Suppressor macrophage treated with lipopolysaccharide for 1 hour (primary cell): ENCODE measurements around the gene MCAM.

Source experiments
- DNase-seq, 3 donors: peaks; one replicate each; pipeline ENCODE4 v3.0.0-alpha.2; 2020 to 2022

MCAM gene

GRCh38 chr11:119306373-119306890 lies 10.5 kb downstream of the MCAM start:
- DNase-seq: no peak

DNA sequence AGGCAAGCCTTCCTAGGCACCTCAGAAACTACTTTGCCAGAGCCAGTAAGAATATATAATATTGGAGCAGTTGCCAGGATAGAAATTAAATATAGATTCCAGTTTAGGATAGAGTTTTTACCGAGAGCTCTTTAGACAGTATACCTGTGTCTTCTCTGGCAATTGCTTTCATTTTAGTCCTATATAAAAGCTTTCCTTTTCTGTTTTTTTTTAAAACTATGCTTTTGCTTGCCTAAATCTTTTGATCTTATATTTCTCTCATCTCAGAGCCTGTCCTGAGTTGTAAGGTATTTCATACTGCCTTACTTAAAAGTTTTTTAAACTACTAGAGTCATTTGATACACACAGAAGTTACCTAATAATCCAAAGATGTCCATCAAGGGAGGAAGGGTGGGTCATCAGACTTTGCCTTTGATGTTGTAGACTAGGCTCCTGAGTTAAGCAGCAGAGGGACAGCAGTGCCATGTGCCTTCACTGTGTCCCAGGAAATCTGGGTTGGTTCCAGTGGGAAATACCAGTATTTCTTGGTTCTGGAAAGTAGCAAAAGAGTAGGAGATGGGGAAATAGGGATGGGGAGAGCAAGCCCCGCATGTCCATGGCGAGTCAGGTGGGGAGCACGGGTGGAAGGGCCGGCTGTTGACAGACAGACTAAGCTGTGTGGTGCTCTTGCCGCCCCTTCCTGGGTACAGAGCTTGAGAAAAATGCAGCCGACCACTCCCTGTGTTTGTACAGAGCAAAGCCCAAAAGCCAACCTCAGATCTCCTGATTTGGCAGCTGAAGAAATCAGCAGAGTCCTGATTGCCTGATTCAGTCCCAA lies 11.2 kb downstream of the MCAM start:
- peak in 1 of 3 donors; percentile 19 for DNase-seq

DNA sequence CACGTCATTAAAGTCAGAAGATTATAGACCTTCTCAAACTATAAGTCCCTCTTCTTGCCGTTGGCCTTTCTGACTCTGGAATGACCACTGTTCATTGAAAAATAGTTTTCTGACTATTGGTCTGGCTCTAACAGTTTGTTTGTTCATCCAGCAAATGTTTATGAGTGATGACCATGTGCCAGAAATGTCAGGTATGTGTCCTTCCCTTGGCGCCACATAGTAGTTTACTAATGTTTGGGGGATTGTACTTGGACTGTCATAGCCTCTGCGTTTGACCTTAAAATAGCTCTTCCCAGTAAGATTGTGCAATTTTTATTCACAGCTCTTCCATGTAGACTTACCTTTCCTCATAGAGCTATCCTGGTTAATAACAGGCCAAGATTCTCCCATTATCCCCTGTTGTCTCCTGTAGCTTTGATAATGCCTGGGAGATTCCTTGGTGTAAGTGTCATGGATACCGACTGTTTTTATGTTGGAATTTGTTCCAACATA lies 13.7 kb downstream of the MCAM start:
- no peak for DNase-seq

DNA sequence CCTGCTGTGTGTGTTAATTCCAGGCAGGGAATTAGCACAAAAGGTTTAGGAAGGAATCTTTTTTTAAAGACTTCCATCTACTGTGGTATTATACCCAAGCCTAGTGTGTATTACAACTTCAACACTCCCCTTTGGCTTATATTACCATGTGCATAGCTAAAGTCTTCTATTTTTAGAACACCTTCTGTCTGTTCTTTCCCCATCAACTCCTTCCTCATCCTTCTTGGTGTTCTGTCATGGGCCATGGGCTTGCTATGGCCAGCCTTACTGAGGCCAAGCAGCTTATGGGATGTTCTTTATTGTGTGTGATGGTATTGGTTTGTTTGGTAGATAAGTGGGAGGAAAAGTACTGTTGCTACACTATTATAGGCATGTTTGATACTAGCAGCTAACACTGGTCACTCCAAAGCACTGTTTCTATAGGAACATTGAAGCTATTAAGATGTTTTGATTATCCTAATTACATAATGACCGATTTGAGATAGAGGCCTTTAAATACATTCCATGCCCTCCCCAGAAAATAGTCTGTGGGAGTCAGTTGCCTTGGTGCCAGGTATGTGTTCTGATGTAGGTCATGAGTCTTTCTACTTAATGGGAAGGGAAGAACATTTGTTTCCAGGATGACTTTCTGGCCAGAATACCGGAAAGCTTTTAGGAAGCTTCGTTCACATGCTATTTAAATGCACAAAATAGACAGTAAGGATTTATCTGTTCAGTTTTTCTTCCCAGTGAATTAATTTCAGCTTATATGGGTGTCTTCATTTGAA lies 16.5 kb downstream of the MCAM start:
- no peak for DNase-seq

DNA sequence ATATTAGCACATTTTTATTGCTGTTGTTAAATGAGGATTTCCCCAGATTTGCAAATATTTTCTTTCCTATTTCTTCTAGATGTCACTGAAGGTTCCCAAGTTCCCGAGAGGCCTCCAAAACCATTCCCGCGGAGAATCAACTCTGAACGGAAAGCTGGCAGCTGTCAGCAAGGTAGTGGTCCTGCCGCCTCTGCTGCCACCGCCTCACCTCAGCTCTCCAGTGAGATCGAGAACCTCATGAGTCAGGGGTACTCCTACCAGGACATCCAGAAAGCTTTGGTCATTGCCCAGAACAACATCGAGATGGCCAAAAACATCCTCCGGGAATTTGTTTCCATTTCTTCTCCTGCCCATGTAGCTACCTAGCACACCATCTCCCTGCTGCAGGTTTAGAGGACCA lies 17.5 kb downstream of the MCAM start:
- no peak for DNase-seq

DNA sequence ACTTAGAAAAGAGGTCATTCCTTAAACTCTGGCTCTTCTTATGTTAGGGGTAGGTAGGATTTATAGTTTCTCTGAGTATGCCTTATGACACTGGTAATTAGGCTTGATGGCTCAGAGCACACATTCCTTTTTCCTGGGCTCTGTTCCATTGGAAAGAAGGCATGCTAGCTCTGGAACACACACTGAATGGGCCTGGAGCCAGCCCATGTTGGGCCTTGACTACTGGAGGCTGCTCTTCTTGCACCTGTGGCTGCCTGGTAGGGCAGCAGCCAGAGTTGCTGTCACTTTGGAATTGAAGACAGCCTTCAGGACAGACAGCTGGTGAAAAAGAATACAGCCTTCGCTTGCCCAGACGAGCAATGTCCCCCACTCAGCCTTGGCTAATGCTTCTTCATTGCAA lies 18.2 kb downstream of the MCAM start:
- no peak for DNase-seq

GRCh38 chr11:119297938-119298337 lies 19.0 kb downstream of the MCAM start:
- no peak for DNase-seq

- DNase-seq: no peak
Observed at GRCh38 chr11:119295178-119295577, 21.8 kb downstream of the MCAM start.

DNA sequence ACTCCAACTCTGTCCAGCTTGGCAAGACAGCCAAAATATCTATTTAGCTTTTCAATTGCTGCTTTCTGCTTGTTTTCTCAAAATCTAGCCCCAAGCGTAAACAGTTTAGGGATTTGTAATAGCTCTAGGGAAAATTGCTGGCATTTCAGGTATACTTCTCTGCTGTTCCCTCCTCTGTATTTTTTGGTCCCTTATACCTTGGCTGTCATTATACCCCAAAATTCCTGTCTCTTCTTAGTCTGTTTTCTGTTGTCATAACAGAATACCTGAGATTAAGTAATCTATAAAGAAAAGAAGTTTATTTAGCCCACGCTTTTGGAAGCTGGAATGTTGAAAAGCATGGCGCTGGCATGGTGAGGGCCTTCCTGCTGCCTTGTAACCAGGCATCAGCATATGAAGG lies 23.5 kb downstream of the MCAM start:
- DNase-seq: no peak

DNA sequence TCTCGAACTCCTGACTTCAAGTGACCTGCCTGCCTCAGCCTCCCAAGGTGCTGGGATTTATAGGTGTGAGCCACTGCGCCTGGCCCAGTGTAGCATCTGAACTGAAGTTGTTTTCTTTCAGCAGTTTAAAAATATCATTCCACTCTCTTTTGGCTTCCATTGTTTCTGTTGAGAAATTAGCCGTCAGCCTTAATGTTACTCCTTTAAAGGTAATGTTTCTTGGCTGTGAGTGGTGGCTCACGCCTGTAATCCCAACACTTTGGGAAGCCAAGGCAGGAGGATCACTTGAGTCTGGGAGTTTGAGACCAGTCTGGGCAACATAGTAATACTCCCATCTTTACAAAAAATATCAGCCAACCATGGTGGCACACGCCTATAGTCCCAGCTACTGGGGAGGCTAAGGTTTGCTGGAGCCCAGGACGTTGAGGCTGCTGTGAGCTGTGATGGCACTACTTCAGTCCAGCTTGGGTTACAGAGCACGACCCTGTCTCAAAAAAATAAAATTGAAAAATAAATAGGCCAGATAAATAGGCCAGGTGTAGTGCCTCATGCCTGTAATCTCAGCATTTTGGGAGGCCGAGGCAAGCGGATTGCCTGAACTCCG lies 25.9 kb downstream of the MCAM start:
- no peak for DNase-seq

DNA sequence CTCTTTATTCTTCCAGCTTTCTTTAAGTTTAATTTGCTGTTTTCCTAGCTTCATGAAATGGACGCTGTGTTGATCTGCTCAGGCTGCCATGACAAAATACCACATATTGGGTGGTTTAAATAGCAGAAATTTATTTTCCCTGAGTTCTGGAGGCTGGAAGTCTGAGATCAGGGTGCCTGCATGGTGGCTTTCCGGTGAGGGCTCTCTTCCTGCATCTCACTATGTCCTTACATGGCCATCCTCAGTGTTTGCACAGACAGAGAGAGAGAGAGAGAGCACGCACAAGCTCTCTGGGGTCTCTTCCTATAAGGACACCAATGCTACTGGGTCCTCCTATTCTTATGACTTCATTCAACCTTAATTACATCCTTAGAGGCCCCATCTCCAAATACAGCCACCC lies 28.7 kb downstream of the MCAM start:
- DNase-seq: no peak

DNA sequence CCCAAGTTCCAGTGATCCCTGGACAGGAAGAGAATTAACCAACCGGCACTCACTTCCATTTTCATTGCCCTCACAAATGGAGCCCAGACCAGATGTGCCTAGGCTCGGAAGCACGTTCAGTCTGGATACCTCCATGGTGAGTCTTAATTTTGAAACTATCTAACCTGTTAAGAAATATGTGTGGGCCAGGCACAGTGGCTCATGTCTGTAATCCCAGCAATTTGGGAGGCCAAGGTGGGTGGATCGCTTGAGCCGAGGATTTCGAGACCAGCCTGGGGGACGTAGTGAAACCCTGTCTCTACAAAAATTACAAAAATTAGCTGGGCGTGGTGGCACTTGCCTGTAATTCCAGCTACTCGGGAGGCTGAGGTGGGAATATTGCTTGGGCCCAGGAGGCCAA lies 31.5 kb downstream of the MCAM start:
- no peak for DNase-seq

DNA sequence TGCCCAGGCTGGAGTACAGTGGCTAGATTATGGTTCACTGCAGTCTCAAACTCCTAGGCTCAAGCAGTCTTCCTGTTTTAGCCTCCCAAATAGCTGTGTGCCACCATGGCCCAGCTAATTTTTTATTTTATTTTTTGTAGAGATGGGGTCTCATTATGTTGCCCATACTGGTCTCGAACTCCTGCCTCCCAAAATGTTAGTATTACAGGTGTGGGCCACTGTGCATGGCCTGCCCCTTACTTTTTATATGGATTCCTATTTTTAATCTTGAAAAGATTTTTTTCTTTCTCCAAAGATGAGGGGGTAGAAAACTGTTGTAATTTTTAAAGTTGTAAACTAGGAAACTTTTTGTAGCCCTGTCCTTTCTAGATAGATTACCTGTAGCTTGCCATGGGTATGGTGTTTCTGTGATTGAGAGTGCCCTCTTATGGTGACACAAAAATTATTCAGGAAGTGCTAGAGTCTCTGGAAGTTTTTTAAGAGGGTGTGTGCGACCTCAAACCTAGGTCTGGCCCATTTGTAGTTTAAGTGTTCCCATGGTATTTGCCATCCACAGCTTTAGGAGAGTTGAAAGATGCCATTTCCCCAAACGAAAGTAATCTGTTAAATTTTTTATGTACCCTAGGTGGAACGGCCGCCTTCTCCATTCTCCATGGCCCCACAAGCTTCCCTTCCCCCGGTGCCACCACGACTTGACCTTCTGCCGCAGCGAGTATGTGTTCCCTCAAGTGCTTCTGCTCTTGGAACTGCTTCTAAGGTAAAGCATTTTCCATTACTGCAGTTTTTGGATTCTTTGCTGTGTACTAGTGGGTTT lies 32.4 kb downstream of the MCAM start:
- peak; percentile 21 to 46 (median 39) for DNase-seq

DNA sequence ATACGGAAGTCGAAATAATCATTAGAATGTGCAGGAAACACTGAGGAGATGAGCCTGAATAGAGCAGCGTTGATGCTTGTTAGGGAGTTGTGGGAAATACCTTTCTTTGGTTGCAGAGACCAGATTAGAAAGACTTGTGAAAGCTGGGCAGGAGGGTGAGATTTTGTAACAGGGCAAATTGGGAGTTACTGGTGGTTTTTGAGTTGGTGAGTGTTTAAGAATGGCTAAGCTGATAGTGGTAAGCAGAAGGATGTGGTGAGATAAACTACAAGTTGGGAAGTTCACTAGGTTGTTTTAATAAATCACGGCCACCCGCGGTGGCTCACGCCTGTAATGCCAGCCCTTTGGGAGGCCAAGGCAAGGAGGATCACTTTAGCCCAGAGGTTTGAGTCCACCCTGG lies 34.4 kb downstream of the MCAM start:
- no peak for DNase-seq

- no peak for DNase-seq
Observed at GRCh38 chr11:119277660-119278059, 39.3 kb downstream of the MCAM start.

DNA sequence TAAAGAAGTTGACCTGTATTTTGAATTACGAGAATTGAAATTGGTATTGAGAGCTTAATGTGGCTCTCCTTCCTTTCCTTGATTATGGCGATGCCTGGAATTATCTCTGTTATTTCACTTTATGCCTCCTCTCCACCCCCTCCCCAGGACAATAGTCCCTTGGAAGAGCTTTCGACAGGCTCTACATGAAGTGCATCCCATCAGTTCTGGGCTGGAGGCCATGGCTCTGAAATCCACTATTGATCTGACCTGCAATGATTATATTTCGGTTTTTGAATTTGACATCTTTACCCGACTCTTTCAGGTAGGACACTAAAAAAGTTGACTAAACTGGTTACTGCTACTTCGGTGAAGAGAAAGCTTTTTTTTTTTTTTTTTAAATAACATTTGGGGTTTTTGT lies 43.2 kb downstream of the MCAM start:
- no peak for DNase-seq

GRCh38 chr11:119267645-119268044 lies 49.3 kb downstream of the MCAM start:
- DNase-seq: no peak

- peak; percentile 25 to 42 (median 28) for DNase-seq
Observed at GRCh38 chr11:119266517-119267255, 50.2 kb downstream of the MCAM start.

GRCh38 chr11:119266063-119266462 lies 50.9 kb downstream of the MCAM start:
- DNase-seq: peak in 1 of 3 donors; percentile 25

DNA sequence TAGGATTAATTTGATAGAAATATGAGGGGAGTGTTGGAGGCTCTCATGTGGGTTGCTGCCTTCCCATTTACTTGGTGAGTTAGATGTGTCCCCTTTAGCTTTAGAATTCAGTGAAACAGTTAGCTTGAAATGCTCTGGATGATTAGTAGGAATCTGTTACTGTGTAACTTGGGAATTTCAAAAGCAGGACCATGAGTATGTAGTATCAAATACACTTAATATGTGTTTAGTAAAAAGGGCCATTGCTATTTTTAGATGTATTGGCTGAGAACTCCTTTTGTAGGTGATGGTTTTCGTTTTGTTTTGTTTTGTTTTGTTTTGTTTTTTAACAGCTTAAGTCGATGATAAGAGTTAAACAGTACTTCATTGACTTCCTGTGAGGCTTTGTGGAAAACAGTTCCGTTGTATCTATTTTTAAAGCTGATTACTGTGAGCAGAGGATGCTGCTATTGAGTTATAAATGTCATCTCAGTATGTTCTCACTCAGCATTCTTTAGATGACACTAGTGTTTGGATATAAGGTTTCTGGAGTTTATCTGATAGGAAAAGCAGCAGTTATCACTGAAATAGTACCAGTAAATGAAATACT lies 53.5 kb downstream of the MCAM start:
- peak in 2 of 3 donors; percentile 16 to 29 for DNase-seq

DNA sequence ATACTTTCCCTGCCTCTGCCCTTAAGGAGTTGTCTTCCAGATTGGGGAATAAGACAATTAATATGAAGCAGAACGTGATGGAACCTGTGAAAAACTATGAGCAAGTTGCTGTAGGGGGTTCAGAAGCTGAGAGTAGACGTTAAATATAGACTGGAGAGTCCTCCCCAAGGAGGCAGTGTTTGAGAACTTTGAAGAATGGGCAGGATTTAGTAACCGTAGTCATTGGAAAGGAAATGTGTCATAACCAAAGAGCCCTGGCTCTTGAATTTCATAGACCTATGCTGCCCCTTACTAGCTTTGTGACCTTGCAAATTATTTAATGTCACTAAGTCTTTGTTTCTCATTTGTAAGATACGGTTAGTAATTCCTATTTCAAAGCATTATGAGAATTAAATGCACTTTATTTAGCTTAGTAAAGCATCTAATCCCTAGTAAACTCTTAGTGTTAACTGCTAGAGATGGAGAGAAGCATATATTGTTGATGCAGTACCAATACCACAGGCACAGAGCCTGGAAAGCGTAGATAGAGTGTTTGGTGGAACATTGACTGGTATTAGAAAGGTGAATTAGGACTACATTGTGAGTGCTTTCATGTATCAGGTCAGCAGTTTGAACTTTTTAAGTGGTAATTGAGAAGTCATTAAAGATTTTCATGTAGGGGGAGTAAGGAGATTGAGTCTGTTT lies 54.1 kb downstream of the MCAM start:
- peak; percentile 51 to 80 (median 62) for DNase-seq
